Measurements from ENCODE around the gene CIT.

DNA sequence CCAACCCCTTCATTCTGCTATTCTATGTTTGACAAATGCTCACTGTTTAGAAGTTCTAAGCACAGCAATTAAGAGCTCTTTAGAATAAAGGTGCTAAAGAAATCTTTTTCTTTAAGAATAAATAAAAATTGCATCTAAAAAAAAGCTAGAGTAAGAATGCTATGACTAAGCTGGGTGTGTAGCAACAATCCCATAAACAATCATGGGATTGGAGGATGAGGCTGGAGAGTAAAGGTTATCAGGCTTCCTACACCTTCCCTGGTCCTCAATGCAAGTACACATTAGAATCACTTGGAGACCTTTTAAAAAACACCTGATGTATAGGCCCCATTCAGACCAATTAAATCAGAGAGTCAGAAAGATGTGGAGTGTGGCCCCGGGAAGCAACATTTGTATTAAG, 88.3 kb downstream of the CIT start:
- TF ChIP-seq, protein P1, sequence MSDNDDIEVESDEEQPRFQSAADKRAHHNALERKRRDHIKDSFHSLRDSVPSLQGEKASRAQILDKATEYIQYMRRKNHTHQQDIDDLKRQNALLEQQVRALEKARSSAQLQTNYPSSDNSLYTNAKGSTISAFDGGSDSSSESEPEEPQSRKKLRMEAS (IDR thresholded peaks at IDR 0.05; ENCODE audit: insufficient read depth, insufficient read length) = no peak
- TF ChIP-seq, protein P2, sequence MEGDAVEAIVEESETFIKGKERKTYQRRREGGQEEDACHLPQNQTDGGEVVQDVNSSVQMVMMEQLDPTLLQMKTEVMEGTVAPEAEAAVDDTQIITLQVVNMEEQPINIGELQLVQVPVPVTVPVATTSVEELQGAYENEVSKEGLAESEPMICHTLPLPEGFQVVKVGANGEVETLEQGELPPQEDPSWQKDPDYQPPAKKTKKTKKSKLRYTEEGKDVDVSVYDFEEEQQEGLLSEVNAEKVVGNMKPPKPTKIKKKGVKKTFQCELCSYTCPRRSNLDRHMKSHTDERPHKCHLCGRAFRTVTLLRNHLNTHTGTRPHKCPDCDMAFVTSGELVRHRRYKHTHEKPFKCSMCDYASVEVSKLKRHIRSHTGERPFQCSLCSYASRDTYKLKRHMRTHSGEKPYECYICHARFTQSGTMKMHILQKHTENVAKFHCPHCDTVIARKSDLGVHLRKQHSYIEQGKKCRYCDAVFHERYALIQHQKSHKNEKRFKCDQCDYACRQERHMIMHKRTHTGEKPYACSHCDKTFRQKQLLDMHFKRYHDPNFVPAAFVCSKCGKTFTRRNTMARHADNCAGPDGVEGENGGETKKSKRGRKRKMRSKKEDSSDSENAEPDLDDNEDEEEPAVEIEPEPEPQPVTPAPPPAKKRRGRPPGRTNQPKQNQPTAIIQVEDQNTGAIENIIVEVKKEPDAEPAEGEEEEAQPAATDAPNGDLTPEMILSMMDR (IDR thresholded peaks at IDR 0.05; ENCODE audit: extremely low read depth in 1 of 2, insufficient read depth in 1 of 2, low read depth in 1 of 2, low read length in 2 of 2) = no peak
- TF ChIP-seq POLR2A (IDR thresholded peaks at IDR 0.05; ENCODE audit: low read depth, low read length) (no peak), POLR2AphosphoS5 (IDR thresholded peaks at IDR 0.05; ENCODE audit: insufficient read depth, low read depth, low read length) (no peak), GATA2 (IDR thresholded peaks at IDR 0.05; ENCODE audit: insufficient read depth, insufficient read length, low read depth, low read length) (no peak), EZH2 (IDR thresholded peaks at IDR 0.05; ENCODE audit: borderline replicate concordance, low read depth, low read length, severe bottlenecking) (no peak), MYC (IDR thresholded peaks at IDR 0.05; ENCODE audit: low read depth, low read length) (no peak), JUN (IDR thresholded peaks at IDR 0.05; ENCODE audit: borderline replicate concordance, insufficient read depth, insufficient read length, low read depth) (no peak)
